Neutrophil (primary cell): Measurements from ENCODE around the gene LMNB1.

Experiments
- H3K27ac ChIP-seq: fragments of 200-600 bp; sonication (generic); 2 replicates; pipeline ENCODE4 v1.5.1; 2016; ENCODE audit warnings: mild to moderate bottlenecking, moderate library complexity
- H3K27me3 ChIP-seq: fragments of 200-600 bp; sonication (generic); 2 replicates; pipeline ENCODE4 v1.6.0; 2016; ENCODE audit warnings: mild to moderate bottlenecking
- H3K36me3 ChIP-seq: fragments of 200-600 bp; sonication (generic); 2 replicates; pipeline ENCODE4 v1.5.1; 2017
- H3K4me1 ChIP-seq, 2 experiments: fragments of 200-600 bp in 1 of 2; sonication (generic) in 1 of 2; 1 replicate in 1 of 2; 2 replicates in 1 of 2; pipeline versions ENCODE4 v1.5.1 to v1.6.1; 2013 to 2016; ENCODE audit warnings: low read depth in 1 of 2, low read length in 1 of 2, mild to moderate bottlenecking in 1 of 2, moderate library complexity in 1 of 2; ENCODE audit not compliant: control insufficient read depth in 1 of 2, insufficient read depth in 1 of 2
- H3K4me3 ChIP-seq, 2 experiments: fragments of 200-600 bp in 1 of 2; sonication (generic) in 1 of 2; 1 replicate in 1 of 2; 2 replicates in 1 of 2; pipeline ENCODE4 v1.5.1; 2013 to 2016; ENCODE audit warnings: low read depth in 1 of 2, low read length in 1 of 2, mild to moderate bottlenecking in 1 of 2, moderate library complexity in 1 of 2
- H3K9me3 ChIP-seq: fragments of 200-600 bp; sonication (generic); 2 replicates; pipeline ENCODE4 v1.5.1; 2016
- CTCF ChIP-seq: fragments of 200-600 bp; sonication (generic); IDR thresholded peaks from 2 replicates; pipeline ENCODE4 v1.5.1; 2016; ENCODE audit warnings: antibody characterized with exemption

LMNB1 gene

GRCh38 chr5:126864042-126864688 is 87.2 kb downstream of the LMNB1 start:
- no peak for TF ChIP-seq CTCF

GRCh38 chr5:126865299-126865698 is 88.4 kb downstream of the LMNB1 start:
- H3K36me3 ChIP-seq, result no peaks in the 10 kb centered on the region
- no peaks in the 10 kb centered on the region for H3K9me3 ChIP-seq
- H3K27me3 ChIP-seq, result peaks cover 16% of the 10 kb centered on the region
- H3K4me3 ChIP-seq, result no peak overlapping the region
- no peak overlapping the region for H3K27ac ChIP-seq
- peaks cover 3 to 4% of the 10 kb centered on the region in 2 experiments for H3K4me1 ChIP-seq
- TF ChIP-seq CTCF, result no peak

More at GRCh38 chr5:126864042-126864688, 87.2 kb downstream of the LMNB1 start:
- H3K9me3 ChIP-seq, result no peaks in the 10 kb centered on the region
- H3K27ac ChIP-seq, result no peak overlapping the region
- H3K36me3 ChIP-seq, result no peaks in the 10 kb centered on the region
- H3K4me1 ChIP-seq, result peaks cover 3% of the 10 kb centered on the region in 2 experiments
- no peak overlapping the region for H3K4me3 ChIP-seq
- peaks cover 13% of the 10 kb centered on the region for H3K27me3 ChIP-seq

- peaks cover 10 to 11% of the 10 kb centered on the region in 2 experiments for H3K4me1 ChIP-seq
- no peak for TF ChIP-seq CTCF
- no peaks in the 10 kb centered on the region for H3K36me3 ChIP-seq
- H3K27me3 ChIP-seq, result peaks cover 16% of the 10 kb centered on the region
- no peaks in the 10 kb centered on the region for H3K9me3 ChIP-seq
- H3K4me3 ChIP-seq, result no peak overlapping the region
- H3K27ac ChIP-seq, result no peak overlapping the region
Measured at GRCh38 chr5:126866851-126867636, 90.1 kb downstream of the LMNB1 start.

- no peaks in the 10 kb centered on the region for H3K36me3 ChIP-seq
- no peaks in the 10 kb centered on the region for H3K9me3 ChIP-seq
- H3K27ac ChIP-seq, result no peak overlapping the region
- no peak for TF ChIP-seq CTCF
- H3K4me3 ChIP-seq, result no peak overlapping the region
- peaks cover 16% of the 10 kb centered on the region for H3K27me3 ChIP-seq
- peaks cover 10 to 11% of the 10 kb centered on the region in 2 experiments for H3K4me1 ChIP-seq
Measured at GRCh38 chr5:126868338-126869004, 91.5 kb downstream of the LMNB1 start.

GRCh38 chr5:126869005-126869451 is 92.1 kb downstream of the LMNB1 start:
- H3K4me1 ChIP-seq, result peaks cover 10 to 11% of the 10 kb centered on the region in 2 experiments
- no peak overlapping the region for H3K27ac ChIP-seq
- no peaks in the 10 kb centered on the region for H3K9me3 ChIP-seq
- no peak overlapping the region for H3K4me3 ChIP-seq
- H3K36me3 ChIP-seq, result no peaks in the 10 kb centered on the region
- TF ChIP-seq CTCF, result no peak
- peaks cover 16% of the 10 kb centered on the region for H3K27me3 ChIP-seq
